ENCODE data around the gene PDE7B. TPM values are rescaled to one million over a fixed set of nuclear protein-coding genes. Genes with fewer than 3 reads are reported as not detected.

The PDE7B gene
- total RNA-seq, 1 donor from 2014 or later: 5.1 TPM

DNA sequence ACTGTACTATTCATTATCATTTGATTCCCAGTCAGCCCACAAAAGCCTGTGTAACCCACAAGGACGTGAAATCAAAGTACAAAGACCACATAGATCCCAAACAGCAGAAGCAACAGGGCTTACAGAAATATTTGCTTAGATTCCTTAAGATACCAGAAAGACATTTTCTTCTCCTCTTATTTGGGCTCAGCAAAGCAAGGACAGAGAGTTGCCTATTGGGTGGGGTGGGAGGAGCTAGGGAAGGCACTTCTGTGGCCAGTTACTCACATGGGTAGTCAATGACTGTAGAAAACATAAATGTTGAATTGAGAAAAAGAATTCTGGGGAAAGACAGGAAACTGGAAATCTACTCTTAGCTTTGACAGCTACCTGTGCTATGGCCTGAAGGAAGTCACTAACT, 19.8 kb downstream of the PDE7B start:
- Mint-ChIP-seq H3K36me3 (no peaks in the 10 kb centered on the region), H3K4me1 (ENCODE audit: unreplicated experiment) (no peaks in the 10 kb centered on the region), H3K27me3 (no peaks in the 10 kb centered on the region), H3K4me3 (no peak overlapping the region), H3K9me3 (no peaks in the 10 kb centered on the region), H3K27ac (no peak overlapping the region)
- TF ChIP-seq, protein P1, sequence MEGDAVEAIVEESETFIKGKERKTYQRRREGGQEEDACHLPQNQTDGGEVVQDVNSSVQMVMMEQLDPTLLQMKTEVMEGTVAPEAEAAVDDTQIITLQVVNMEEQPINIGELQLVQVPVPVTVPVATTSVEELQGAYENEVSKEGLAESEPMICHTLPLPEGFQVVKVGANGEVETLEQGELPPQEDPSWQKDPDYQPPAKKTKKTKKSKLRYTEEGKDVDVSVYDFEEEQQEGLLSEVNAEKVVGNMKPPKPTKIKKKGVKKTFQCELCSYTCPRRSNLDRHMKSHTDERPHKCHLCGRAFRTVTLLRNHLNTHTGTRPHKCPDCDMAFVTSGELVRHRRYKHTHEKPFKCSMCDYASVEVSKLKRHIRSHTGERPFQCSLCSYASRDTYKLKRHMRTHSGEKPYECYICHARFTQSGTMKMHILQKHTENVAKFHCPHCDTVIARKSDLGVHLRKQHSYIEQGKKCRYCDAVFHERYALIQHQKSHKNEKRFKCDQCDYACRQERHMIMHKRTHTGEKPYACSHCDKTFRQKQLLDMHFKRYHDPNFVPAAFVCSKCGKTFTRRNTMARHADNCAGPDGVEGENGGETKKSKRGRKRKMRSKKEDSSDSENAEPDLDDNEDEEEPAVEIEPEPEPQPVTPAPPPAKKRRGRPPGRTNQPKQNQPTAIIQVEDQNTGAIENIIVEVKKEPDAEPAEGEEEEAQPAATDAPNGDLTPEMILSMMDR (conservative IDR thresholded peaks at IDR 0.05): no peak
- DNase-seq (ENCODE audit: extremely low spot score, unreplicated experiment): no peak

DNA sequence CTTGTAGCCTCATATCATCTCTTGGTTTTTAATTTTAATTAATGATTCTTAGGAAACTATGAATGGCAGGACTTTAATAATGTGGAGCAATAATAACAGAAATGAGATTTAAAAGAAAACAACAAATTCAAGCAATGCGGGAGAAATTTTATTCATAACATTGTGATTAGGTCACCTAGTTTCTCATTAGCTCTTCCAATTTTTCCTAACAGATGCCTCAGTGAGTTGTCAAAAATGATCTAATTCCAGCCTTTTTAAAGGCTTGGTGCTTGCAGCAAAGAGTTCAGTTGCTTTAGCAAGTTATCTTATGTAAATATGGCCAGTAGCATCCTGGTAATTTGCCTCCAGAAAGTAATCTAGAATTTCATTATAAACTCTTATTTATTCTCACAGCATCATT, 20.4 kb downstream of the PDE7B start:
- H3K36me3 Mint-ChIP-seq: no peaks in the 10 kb centered on the region
- no peaks in the 10 kb centered on the region for H3K27me3 Mint-ChIP-seq
- H3K27ac Mint-ChIP-seq: no peak overlapping the region
- H3K9me3 Mint-ChIP-seq: no peaks in the 10 kb centered on the region
- no peaks in the 10 kb centered on the region for H3K4me1 Mint-ChIP-seq (ENCODE audit: unreplicated experiment)
- DNase-seq (ENCODE audit: extremely low spot score, unreplicated experiment): no peak
- TF ChIP-seq, protein P1 (conservative IDR thresholded peaks at IDR 0.05): no peak
- no peak overlapping the region for H3K4me3 Mint-ChIP-seq

DNA sequence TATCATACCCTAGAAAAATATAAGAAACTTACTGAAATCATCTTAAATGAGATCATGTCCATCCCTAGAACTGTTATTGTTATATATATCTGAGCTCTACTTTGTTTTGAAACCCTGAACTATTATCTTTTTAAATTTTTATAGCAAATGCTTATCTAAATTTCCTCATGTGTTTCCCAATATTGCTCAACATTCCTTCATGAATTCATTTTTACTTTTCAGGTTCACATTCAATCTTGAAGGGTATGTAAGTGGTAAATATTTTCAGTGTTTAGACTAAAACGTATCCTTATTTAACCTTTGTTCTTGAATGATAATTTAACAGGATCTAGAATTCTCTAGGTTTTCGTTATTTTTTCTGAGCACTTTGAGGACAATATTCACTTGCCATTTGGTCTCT, 23.9 kb downstream of the PDE7B start:
- Mint-ChIP-seq H3K9me3 (no peaks in the 10 kb centered on the region), H3K36me3 (no peaks in the 10 kb centered on the region), H3K27ac (no peak overlapping the region), H3K4me3 (no peak overlapping the region), H3K27me3 (no peaks in the 10 kb centered on the region), H3K4me1 (ENCODE audit: unreplicated experiment) (no peaks in the 10 kb centered on the region)
- TF ChIP-seq, protein P1 (conservative IDR thresholded peaks at IDR 0.05): no peak
- no peak for DNase-seq (ENCODE audit: extremely low spot score, unreplicated experiment)

DNA sequence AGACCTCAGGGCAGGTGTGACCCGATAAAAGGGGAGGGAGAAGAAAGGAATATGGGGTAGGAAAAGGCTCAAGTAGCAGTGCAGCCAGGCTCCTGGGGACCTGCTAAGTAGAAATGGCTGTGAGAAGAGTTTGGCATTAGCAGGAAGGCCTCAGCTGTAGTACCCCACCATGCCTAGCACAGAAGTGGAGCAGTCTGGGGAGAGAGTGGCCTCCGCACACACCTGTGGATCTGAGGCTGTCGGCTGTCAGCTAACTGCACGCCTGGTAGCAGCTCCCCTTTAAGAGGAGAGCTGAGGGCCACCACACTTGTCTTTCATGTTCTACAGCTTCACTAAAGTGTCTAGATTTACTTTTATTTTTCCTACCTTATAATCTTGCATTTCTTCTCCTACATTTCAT, 24.6 kb downstream of the PDE7B start:
- H3K9me3 Mint-ChIP-seq: no peaks in the 10 kb centered on the region
- H3K27ac Mint-ChIP-seq: no peak overlapping the region
- DNase-seq (ENCODE audit: extremely low spot score, unreplicated experiment): no peak
- no peaks in the 10 kb centered on the region for H3K36me3 Mint-ChIP-seq
- no peak overlapping the region for H3K4me3 Mint-ChIP-seq
- TF ChIP-seq, protein P1 (conservative IDR thresholded peaks at IDR 0.05): no peak
- H3K27me3 Mint-ChIP-seq: no peaks in the 10 kb centered on the region
- H3K4me1 Mint-ChIP-seq (ENCODE audit: unreplicated experiment): no peaks in the 10 kb centered on the region

DNA sequence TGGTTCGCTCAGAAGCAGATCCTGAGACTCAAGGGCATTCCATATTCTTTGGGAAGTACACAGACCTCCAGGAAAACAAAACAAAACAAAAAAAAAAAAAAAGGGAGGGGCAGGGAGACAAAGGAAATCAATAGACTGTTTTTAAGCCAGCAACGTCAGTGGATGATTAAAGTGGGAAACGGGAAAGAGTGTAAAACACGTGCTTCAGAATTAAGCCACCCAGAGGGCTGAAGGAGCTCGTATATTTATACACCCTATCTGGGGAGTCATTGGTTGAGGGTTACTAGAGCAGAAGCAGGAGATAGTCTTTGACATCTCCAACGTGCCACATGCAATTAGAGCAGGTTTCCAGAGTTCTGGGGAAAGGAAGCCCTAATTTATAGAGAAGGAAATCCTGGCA, 26.2 kb downstream of the PDE7B start:
- Mint-ChIP-seq H3K4me3 (no peak overlapping the region), H3K4me1 (ENCODE audit: unreplicated experiment) (peaks cover 8% of the 10 kb centered on the region), H3K27me3 (no peaks in the 10 kb centered on the region), H3K27ac (no peak overlapping the region), H3K9me3 (no peaks in the 10 kb centered on the region), H3K36me3 (no peaks in the 10 kb centered on the region)
- TF ChIP-seq, protein P1 (conservative IDR thresholded peaks at IDR 0.05): no peak
- no peak for DNase-seq (ENCODE audit: extremely low spot score, unreplicated experiment)
